RKO (cell line): Measurements from ENCODE around the gene FBN2.
"Not testable (repeated sequence)": the region's sequence is repeated elsewhere in the genome, so short reads cannot be mapped to it uniquely, and the experiment has no call there.

Experiments
- DNase-seq: peaks from one replicate; pipeline ENCODE4 v3.0.0-alpha.2; 2016; ENCODE audit warnings: low spot score

FBN2 gene

DNA sequence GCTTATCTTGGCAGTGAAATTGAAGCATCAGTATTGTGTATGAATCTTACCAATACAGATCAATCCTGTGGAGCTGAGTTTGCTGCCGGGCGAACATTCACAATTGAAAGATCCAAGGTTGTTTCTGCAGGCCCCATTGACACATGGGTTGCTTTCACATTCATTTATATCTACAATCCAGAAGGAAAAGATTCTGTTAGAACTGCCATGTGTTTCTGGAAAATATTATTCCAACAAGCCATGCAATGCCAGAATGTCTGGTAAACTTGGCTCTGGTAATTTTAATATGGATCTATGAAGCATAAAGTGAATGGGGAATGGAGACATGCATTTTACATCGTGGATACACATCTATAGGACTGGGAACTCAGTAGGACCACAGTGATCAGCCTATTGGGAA lies 180.8 kb downstream of the FBN2 start:
- no peak for DNase-seq

DNA sequence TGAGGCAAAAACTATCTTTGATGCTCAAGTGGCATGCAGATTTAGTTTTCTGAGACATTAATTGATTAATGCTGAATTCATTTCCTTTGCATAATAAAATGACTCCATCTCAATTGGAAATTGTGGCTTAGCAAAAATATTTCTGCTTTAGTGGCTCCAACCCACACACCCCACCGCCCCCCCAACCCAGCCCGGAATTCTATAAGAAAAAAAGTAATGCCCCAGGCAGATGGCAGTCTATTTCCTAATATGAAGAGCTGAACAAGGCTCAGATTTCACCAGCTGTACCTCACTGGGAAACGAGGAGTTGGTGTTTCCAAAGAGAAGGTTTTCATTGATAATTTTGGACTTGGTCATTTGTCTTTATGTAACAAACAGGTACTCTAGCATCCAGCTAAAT lies 182.1 kb downstream of the FBN2 start:
- DNase-seq: no peak

DNA sequence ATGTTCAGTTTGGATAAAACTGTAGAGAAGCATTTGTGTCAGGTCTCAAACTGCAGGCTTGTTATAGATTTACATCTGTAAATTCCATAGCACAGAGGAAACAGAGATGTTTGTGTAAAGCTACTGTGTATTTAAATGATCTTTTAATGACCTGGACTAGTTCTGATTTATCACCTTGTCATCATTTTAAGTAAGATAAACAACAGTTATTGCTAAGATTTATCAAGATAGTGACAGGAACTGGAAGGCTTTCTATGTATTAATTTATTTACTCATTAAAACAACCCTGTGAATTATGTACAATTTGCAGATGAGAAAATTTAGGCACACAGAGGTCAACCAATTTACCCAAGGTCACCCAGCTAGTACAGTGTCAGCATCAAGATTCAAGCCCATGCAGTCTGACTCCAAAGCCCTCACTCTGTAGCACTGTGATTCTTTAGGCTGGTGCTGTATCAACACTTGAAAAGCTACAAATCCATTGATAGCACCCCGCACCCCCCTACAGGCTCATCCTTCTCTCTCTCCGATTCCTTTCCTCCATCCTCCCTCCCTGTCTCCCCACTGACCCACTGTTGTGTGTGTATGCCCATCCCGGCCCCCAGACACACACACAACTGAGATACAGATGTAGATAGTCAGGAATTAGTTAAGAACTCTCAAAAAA lies 184.5 kb downstream of the FBN2 start:
- DNase-seq: no peak

DNA sequence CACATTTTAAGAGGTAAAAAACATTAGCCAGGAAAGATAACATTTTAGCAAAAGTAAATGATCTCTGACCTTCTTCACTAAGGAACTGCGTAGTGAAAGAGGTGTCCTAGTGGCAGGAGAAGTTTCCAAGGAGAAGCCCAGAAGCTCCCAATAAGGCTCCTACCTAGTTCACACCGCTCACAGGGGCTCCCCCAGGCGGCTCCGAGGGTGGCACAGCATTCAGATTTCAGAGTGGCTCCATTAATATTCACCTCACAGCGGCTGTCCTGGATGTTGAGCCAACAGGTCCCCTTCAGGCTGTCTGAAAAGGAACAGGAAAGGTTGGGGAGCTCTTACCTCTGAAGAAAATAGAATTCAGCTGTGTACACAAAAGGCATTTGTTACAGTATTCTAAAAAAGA lies 187.3 kb downstream of the FBN2 start:
- no peak for DNase-seq

DNA sequence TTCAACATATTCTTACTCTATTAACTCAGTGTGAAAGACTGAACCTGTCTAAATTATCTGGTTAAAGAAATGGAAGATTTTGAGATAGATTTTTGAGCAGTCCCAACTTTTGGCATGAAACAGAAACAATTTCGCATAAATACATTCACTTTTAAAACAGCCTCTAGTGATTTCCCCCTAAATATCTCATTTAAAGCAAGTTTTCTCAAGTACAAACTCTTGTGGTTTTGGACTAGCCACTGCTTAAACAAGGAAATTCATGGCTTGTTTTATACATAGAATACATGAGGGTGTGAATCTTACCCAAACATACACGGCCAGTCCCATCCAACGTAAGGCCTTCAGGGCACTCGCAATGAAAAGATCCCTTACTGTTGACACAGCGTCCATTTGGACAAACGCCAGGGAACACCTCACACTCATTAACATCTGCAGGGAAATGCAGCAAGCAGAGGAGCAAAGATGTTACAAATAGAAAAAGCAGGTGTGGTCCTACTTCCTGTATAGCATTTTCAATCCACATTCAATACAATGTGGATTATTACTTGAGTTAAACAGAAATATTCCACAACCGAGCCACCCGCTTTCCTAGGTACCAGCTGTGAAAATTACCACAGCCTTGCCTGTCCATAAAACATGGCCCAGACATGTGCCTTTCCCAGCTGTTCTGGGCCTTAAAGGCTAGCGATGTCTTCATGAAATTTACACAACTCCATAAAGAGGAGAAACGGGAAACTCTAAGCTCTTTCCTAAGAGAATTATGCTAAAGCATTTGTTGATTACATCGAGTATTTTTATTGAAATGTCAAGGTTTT lies 188.8 kb downstream of the FBN2 start:
- peak; percentile 51 for DNase-seq

DNA sequence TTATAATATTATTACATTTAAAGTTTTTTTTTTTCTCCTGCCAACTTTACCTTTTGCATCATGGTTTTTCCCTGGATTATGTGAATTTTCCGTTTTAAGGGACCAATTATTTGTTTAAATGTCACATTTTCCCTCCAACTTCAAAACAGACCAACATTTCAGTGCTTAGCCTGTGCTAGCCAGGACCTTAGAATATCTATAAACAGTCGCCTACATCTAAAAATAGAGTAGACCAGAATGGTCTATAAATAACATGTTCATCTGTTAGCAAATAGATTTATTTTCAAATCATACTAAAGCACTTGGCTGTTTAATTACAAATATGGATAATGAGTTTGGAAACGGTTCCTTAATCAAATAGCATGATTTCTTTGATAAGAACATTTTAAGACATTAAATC lies 192.0 kb downstream of the FBN2 start:
- no peak for DNase-seq

DNA sequence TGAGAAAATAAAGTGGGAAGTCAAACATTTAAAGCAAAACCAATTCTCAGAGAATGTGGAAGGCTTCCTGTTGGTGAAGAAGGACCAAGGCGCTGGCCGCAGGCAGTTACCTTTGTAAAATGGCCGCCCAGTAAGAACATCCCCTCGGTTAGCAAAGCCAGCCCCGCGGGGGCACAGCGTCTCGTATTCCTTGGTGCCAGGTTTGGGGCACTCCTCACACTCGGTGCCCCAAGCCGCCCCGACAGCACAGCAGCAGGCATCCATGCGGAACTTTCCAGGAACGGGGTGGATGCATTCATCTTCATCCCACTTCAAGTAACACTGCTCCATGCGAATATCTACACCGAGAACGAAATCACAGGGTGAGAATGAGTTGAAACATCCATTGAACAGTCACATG lies 192.8 kb downstream of the FBN2 start:
- DNase-seq: no peak

DNA sequence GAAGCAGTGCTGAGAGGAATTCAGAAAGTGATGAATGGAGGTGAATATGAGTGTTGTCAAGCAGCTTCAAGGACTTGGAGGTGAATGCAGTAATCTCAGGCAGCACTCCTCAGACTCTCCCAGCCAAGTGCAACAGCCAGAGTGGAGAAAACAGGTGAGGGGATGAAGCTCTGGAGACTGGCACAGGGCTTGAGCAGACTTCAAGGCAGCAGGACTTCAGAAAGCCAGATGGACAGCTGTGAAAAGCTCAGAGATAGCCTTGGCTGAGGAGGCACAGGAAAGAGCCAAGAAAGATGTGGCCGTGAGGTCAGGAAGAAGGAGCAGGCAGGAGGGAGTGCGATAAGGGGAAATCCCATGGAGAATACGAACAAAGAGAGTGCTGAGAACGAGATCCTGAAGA lies 194.9 kb downstream of the FBN2 start:
- no peak for DNase-seq

DNA sequence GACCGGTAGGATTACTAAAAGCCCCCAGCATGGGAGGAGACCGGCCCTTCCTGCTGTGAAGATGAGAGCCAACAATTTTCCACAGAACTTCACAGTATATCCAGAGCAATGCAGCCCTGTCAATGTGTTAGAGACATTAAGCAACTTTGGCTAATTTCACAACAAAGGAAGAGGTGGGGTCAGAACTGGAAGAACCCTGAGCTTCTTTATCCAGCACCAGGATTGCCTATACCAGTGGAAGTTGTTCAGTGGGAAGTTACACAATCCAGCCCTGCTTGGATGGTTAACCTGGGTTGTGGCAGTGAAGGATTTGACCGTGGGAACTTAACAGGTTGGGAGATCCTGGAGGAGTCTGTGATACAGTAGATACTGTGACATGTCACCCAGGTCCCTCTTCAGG lies 197.0 kb downstream of the FBN2 start:
- DNase-seq: no peak

DNA sequence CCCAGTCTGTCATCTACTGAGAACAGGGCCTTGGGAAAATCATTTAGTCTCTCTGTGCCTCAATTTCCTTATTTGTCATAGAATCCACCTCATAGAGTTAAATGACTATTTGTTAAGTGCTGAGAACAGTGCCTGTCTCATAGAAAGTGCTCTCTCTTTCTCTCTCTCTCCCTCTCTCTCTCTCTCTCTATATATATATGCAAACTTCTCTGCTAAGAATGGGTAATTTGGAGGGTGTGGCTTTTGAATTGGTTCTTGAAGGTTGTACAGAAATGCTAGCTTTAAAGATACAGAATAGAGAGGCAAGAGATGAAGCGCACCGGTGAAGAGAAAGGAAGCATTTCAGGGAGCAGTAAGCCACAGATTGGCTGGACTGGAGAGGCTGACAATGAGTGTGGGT lies 197.4 kb downstream of the FBN2 start:
- no peak for DNase-seq

DNA sequence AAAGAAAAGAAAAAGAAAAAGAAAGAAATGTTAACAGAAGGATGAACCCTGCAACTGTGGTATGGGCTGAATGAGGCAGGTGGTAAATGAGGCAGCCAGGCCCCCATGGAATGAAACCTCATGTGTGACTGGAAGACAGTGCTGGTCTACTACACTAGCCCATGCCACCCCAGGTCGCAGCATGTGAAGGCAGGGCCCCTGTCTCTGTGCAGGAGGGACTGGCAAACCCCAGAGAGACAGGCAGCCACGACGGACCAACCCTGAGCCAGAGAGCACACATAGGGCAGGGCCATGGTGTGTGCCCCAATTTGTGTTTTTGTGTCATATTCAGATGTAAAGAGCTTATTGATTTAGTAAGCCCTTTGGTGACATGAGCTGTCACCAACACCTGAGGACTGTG lies 198.5 kb downstream of the FBN2 start:
- no peak for DNase-seq

DNA sequence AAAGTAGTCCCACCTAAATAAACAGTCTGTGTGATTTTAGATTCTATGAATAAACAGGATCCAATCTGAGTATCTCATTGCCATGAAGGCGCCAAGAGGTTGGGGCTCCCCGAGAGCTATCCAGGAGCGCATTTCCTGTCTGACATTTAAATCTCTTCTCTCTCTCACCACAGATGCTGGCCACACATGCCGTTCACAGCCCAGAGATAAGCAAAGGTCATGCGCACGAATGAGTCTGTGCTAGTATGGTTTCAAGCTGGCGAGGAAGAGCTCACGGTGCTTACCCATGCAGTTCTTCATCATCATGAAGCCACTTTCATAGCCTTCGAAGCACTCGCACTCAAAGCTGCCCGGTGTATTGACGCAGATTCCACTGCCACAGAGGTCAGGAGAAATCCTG lies 199.4 kb downstream of the FBN2 start:
- no peak for DNase-seq

DNA sequence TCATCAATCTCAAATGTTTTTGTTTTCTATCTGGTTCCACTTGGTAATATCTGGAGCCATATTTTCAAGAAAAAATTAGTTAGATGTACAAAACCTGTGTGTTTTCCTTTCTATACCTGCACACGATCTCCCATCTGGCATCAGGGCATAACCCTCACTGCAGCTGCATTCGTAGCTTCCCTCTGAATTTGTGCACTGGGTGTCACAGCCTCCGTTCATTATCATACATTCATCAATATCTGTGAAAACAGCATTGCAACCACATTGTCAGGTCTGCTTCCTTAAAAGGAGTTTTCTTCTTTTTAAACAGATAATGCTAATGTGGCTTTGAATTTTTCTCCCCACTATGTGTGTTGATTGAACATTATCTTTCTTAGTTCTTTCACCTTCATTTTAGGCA lies 202.7 kb downstream of the FBN2 start:
- DNase-seq: no peak

DNA sequence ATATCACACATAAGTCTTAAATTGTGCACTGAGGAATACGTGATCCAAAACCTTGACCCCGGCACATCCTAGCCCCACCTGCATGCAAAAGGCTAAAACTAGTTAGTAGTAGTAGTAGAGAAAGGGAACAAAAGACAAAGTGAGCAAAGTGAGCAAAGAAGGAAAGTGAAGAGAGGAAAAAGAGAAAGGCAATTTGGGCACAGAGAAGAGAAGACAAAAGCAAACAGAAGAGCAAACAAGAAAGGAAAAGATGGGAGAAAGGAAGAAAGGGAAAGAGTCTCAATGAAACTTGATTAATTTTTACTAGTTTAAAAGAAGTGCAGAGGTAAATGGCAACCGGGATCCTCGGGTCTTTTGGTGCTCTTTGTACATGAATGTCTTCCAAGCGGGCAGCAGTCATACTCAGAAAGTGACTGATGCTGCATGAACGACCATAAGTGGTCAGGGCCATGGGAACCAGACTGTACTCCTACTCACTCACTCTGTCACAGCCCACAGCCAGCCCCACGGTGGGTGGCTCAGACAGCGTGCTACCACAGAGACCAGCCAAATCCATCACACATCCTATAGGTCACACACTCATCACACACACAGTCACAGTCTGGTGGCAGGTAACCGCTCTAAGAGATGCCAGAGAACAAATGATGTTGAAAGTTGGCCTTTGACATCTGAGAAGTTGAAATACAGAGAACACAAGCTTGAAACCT lies 203.9 kb downstream of the FBN2 start:
- no peak for DNase-seq

DNA sequence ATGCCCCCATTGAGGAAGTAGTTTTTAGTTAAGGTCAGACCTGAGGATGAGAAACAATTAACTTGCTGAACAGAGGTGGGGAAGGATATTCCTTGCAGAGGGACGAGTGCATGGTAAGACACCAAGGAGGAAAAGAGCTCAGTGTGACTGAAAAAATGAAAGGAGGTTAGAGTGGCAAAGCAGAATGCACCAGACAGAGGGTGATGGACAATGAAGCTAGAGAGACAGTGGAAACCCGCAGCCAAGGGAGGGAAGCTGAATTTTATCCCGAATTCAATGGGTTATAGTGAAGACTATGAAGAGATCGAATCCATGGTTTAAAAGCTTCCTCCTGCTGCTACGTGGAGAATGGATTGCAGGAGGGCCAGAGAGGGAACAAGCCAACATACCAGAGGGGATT lies 206.8 kb downstream of the FBN2 start:
- DNase-seq: no peak

DNA sequence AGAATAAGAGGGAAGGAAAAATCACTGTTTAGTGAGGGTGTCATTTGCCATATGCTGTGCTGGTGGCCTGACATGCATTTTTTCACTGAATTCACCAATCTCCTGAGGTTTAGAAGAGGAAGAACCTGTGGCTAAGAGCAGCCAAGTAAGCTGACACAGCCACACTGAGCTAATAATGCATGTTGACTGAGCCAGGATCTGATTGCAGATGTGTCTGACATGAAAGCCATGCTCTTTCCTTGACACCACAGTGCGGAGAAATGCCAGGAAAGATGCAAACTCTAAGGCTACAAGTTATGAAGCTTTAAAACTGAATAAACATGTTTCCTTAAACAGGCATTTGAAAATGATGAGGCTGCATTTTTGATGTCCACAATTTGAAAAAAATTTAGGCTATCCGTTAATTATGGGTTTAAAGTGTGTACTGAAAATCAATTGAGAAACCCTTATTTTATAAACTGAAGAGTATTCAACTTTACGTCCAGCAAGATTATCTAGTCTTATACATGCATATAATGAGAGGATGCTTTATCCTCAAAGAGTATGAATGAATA lies 208.6 kb downstream of the FBN2 start:
- no peak for DNase-seq

DNA sequence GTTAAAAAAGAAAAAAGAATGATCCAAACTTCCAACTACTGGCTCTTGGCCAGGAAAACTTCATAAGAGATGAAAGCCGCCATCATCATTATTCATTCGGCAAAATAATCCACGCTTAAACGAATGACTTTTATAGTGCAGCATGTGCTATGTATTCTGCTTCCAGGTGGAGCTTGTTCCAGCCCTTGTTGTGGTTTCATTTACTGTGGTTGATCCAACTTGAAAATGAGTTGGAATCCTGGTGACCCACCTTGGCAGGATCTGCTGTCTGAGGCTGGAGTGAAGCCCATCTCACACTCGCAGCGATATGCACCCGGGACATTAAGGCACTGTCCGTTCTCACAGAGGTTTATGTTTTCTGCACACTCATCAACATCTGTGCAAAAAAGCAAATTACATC lies 209.6 kb downstream of the FBN2 start:
- DNase-seq: no peak

DNA sequence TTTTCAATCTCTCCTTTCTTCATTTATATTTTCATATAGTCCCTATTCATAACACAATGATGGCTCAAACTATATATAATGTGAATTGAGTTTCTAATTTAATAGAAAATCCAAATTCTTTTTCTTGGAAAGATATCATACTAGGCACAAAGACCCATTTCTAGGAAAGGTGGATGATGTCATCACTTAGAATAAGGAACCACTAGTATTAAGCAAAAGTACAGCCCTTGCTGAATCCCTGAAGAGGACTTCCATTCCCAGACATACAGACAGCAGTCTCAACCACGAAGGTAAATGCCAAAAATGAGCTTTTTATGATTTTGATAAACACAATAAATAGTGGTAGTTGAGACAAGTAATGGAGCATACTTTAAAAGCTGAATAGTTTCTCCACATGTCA lies 210.0 kb downstream of the FBN2 start:
- no peak for DNase-seq

DNA sequence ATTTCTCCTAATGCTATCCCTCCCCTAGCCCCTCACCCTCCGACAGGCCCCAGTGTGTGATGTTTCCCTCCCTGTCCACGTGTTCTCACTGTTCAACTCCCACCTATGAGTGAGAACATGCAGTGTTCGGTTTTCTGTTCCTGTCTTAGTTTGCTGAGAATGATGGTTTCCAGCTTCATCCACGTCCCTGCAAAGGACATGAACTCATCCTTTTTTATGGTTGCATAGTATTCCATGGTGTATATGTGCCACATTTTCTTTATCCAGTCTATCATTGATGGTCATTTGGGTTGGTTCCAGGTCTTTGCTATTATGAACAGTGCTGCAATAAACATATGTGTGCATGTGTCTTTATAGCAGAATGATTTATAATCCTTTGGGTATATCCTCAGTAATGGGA lies 216.6 kb downstream of the FBN2 start:
- not testable (repeated sequence) for DNase-seq

DNA sequence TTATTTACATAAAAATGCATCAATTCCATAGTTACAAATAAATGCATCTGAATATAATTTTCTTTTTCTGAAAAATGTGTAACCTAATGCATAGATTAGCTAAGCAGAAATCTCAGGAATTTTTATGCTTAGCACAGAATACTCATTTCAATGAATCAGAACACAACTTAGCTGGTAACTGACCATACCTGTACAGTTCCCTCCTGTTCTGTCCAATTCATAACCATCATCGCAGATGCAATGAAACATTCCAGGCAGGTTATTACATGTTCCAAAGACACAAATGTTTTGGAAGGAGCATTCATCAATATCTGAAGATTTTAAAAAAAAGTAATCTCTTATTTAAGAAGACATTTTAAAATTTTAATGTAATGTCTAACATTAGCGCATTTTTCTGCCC lies 219.4 kb downstream of the FBN2 start:
- DNase-seq: no peak

DNA sequence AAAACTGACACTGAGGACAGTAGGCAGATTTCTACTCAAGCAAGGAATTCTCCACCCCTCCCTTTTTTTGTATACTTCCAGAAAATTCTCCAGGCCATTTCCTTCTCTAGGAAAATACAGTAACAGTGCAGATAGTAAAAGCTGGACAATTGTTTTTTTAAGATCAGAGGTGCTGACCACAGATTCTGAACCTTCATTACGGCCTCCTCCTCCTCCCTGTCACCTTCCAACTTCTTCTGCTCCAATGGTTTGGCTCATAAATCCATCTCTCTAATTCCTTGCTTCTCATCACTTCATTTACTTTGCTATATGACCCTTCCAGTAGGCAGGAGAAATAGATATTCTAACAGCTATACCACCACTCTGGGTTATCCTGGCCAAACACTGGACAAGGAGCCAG lies 220.6 kb downstream of the FBN2 start:
- DNase-seq: no peak

DNA sequence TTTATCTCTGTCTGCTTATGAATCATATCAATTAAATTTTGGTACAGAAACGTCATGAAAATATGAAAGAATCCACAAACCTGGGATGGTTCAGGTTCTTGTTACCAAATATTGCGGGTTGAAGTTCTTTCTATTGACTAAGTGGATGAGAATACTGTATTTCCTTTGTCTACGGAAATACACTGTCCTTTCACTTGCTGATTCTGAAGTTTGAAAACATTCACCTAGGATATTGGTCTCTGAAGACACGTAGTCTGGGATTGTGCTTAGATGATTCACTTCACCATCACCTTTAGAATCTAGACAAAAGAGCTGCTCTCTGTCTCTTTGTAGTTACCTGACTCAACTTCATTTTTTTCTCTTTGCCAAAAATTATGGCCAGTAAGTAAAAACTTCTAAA lies 222.4 kb downstream of the FBN2 start:
- DNase-seq: no peak

DNA sequence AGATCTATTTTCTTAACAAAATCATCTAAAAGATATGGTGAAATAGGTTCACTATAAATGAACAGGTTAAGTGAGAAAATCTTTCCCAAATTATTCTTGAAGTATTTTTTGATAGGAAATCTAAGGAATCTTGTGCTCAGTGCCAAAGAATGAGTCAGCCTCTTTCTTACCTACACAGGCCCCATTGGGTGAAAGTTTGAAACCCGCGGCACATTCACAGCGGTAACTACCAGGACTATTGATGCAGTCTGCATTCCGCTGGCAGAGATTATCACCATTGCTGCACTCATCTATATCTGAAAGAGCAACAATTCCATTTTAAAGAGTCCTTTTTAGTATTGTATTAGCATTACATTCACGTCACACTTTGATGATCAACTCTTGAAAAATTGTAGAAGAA lies 232.7 kb downstream of the FBN2 start:
- DNase-seq: no peak
